Neutrophil (primary cell): ENCODE results near the gene FOXN3.
A peak's percentile ranks its signal among the peaks of the same experiment; 100 is the strongest.

Experiments
- H3K27ac ChIP-seq: fragments of 200-600 bp; sonication (generic); 2 replicates; pipeline ENCODE4 v1.5.1; 2016; ENCODE audit warnings: mild to moderate bottlenecking, moderate library complexity
- H3K27me3 ChIP-seq: fragments of 200-600 bp; sonication (generic); 2 replicates; pipeline ENCODE4 v1.6.0; 2016; ENCODE audit warnings: mild to moderate bottlenecking
- H3K36me3 ChIP-seq: fragments of 200-600 bp; sonication (generic); 2 replicates; pipeline ENCODE4 v1.5.1; 2017
- H3K4me1 ChIP-seq, 2 experiments: fragments of 200-600 bp in 1 of 2; sonication (generic) in 1 of 2; 1 replicate in 1 of 2; 2 replicates in 1 of 2; pipeline versions ENCODE4 v1.5.1 to v1.6.1; 2013 to 2016; ENCODE audit warnings: low read depth in 1 of 2, low read length in 1 of 2, mild to moderate bottlenecking in 1 of 2, moderate library complexity in 1 of 2; ENCODE audit not compliant: control insufficient read depth in 1 of 2, insufficient read depth in 1 of 2
- H3K4me3 ChIP-seq, 2 experiments: fragments of 200-600 bp in 1 of 2; sonication (generic) in 1 of 2; 1 replicate in 1 of 2; 2 replicates in 1 of 2; pipeline ENCODE4 v1.5.1; 2013 to 2016; ENCODE audit warnings: low read depth in 1 of 2, low read length in 1 of 2, mild to moderate bottlenecking in 1 of 2, moderate library complexity in 1 of 2
- H3K9me3 ChIP-seq: fragments of 200-600 bp; sonication (generic); 2 replicates; pipeline ENCODE4 v1.5.1; 2016
- CTCF ChIP-seq: fragments of 200-600 bp; sonication (generic); IDR thresholded peaks from 2 replicates; pipeline ENCODE4 v1.5.1; 2016; ENCODE audit warnings: antibody characterized with exemption

FOXN3 gene

GRCh38 chr14:89382487-89382886 is 34.5 kb downstream of the FOXN3 start:
- Histone ChIP-seq H3K4me1 (peaks cover 32 to 37% of the 10 kb centered on the region in 2 experiments), H3K4me3 (no peak overlapping the region), H3K36me3 (no peaks in the 10 kb centered on the region), H3K27me3 (no peaks in the 10 kb centered on the region), H3K9me3 (no peaks in the 10 kb centered on the region), H3K27ac (peak overlapping the region; percentile 10)
- no peak for TF ChIP-seq CTCF

DNA sequence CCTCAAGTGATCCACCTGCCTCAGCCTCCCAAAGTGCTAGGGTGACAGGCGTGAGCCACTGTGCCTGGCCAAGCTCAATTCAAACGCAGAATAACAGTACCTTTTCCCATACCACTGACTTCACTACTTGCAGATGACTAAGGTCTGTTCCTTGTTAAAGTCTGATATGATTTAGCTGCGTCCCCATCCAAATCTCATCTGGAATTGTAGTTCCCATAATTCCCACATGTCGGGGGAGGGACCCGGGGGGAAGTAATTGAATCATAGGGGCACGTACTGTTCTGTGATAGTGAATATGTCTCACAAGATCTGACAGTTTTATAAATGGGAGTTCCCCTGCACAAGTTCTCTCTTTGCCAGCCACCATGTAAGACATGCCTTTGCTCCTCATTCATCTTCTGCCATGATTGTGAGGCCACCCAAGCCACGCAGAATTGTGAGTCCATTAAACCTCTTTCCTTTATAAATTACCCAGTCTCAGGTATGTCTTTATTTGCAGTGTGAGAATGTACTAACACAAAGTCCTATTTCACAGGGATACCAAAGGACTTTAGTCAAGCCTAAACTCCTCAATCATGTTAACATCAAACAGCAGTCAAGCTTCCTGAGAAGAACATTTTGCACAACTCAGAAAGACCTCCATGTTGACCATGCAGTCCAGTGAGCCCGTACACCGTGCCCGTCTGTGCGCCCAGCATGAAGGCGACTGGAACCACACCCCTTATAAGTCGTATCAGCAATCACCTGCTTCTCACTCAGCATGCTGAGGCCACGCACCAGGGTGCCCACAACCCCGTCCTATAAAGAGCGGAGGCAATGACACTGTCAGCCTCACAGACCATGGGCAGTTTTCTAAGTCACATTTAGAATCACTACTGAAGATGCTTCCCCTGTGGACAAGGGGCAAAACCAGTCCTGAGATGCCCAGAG is 36.9 kb downstream of the FOXN3 start:
- no peak for TF ChIP-seq CTCF
- H3K36me3 ChIP-seq, result no peaks in the 10 kb centered on the region

DNA sequence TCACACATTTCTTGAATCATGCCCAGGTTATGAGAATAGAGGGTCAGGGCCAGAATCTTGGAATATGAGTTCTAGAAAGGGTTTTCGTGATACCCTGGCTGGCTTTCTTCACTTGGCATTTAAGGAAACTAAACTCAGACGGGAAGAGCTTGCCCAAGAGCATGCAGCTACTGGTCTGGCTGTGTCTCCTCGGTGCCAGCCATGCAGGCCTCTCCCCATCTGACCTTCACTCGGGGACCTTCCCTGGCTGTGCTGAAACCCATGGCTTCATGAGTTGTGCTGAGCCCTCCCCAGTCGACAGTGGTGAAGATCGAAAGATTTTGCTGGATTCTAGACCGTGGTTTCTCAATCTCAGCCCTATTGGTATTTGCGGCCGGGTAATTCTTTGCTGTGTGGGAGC is 38.0 kb downstream of the FOXN3 start:
- Histone ChIP-seq H3K27ac (peak overlapping the region; percentile 65), H3K36me3 (no peaks in the 10 kb centered on the region), H3K4me1 (peaks cover 31 to 36% of the 10 kb centered on the region in 2 experiments), H3K9me3 (no peaks in the 10 kb centered on the region), H3K27me3 (no peaks in the 10 kb centered on the region), H3K4me3 (no peak overlapping the region)
- no peak for TF ChIP-seq CTCF

More for the DNA sequence above, 36.9 kb downstream of the FOXN3 start:
- no peak overlapping the region for H3K27ac ChIP-seq
- peaks cover 31 to 36% of the 10 kb centered on the region in 2 experiments for H3K4me1 ChIP-seq
- H3K9me3 ChIP-seq, result no peaks in the 10 kb centered on the region
- H3K27me3 ChIP-seq, result no peaks in the 10 kb centered on the region
- no peak overlapping the region for H3K4me3 ChIP-seq

DNA sequence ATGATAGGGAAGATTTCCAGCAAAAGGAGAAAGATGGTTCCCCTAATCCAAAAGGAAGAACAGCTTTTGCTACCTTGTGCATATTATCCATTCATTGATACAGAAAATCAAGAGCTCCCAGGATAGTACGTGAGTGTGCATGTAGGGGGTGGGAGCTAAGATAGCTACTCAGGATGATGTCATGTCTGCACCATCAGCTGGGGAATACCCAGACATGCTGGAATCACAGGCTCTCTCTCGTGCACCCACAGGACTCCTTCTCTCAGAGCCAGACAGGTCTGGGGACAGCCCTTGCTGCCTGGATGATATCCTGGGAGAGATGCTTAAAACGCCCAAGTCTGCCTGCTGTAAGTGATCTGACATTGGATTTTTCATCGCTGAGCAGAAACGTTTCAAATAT is 38.9 kb downstream of the FOXN3 start:
- peak overlapping the region; percentile 65 for H3K27ac ChIP-seq
- no peak for TF ChIP-seq CTCF
- H3K9me3 ChIP-seq, result no peaks in the 10 kb centered on the region
- no peaks in the 10 kb centered on the region for H3K27me3 ChIP-seq
- peaks cover 38 to 41% of the 10 kb centered on the region in 2 experiments for H3K4me1 ChIP-seq
- no peak overlapping the region for H3K4me3 ChIP-seq
- H3K36me3 ChIP-seq, result no peaks in the 10 kb centered on the region

DNA sequence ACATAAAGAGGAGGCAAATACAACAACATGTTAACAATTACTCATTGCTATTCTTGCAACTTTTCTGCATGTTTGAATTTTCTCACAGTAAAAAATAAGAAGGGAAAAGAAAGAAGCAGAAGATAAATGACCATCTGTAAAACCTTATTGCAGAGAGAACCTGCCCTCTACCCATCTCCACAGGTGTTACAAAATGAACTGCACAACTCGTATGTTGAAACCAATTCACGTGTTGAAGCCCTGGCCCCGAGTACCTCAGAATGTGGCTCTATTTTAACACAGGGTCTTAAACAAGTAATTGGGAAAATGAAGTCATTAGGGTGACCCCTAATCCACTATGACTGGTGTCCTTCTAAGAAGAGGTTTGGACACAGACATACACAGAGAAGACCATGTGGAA is 39.5 kb downstream of the FOXN3 start:
- H3K27ac ChIP-seq, result peak overlapping the region; percentile 65
- H3K4me3 ChIP-seq, result no peak overlapping the region
- no peaks in the 10 kb centered on the region for H3K27me3 ChIP-seq
- TF ChIP-seq CTCF, result no peak
- no peaks in the 10 kb centered on the region for H3K36me3 ChIP-seq
- H3K4me1 ChIP-seq, result peaks cover 42 to 43% of the 10 kb centered on the region in 2 experiments
- no peaks in the 10 kb centered on the region for H3K9me3 ChIP-seq
